ENCODE results near the gene CANT1.

CANT1 gene

DNA sequence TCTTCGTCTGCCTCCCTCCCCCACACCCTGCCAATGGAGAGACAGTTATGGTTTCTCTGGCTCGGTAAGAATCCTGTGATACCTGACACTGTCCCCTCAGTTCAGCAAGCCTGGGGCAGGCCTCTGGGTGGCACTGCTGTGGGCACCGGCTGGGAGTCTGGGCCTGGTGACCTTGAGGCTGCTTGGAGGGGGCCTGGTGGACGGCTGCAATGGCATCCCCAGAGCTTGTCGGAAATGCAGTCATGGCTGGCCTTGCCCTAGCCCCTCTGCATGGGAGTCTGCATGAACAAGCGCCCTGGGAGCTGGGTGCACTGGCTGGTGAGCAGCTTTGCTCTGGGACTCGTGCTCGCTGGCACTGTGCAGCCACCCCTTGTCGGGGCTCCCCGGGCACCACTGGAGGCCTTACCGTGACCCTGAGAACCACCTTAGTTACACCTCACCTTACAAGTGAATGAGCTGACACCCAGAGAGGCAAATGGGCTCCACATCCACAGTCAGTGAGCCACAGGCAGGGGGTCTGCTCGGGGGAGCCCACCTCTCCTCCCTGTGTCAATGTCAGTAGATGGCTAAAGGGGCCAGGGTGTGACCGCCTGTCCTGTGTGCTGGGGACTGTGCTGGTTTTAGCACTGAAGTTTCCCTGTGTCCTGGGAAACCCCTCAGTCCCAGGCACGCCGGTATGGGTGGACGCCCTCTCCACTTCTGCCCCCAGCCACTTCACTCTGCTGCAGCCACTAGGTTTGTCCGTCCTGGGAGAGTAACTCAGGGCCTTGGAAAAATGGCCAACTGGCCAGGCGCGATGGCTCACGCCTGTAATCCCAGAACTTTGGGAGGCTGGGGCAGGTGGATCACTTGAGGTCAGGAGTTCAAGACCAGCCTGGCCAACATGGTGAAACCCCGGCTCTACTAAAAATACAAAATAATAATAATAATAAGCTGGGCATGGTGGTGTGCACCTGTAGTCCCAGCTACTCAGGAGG is 31.3 kb downstream of the CANT1 start:
- H3K36me3 Mint-ChIP-seq: no peaks in the 10 kb centered on the region
- H3K4me3 Mint-ChIP-seq: no peak overlapping the region
- ATAC-seq (ENCODE audit: low read depth): no peak
- H3K27me3 Mint-ChIP-seq: peaks cover 1% of the 10 kb centered on the region
- DNase-seq (ENCODE audit: low spot score in 2 of 2): no peak
- H3K4me1 Mint-ChIP-seq: peaks cover 17% of the 10 kb centered on the region
- no peak overlapping the region for H3K27ac Mint-ChIP-seq
- H3K9me3 Mint-ChIP-seq: no peaks in the 10 kb centered on the region

GRCh38 chr17:78977681-78977943 is 32.0 kb downstream of the CANT1 start:
- peaks cover 1% of the 10 kb centered on the region for H3K27me3 Mint-ChIP-seq
- no peaks in the 10 kb centered on the region for H3K36me3 Mint-ChIP-seq
- H3K4me3 Mint-ChIP-seq: no peak overlapping the region
- no peak for ATAC-seq (ENCODE audit: low read depth)
- no peaks in the 10 kb centered on the region for H3K9me3 Mint-ChIP-seq
- H3K4me1 Mint-ChIP-seq: peaks cover 17% of the 10 kb centered on the region
- no peak overlapping the region for H3K27ac Mint-ChIP-seq
- no peak for DNase-seq (ENCODE audit: low spot score in 2 of 2)

GRCh38 chr17:78976907-78977680 is 32.5 kb downstream of the CANT1 start:
- Mint-ChIP-seq H3K36me3 (no peaks in the 10 kb centered on the region), H3K4me1 (peaks cover 17% of the 10 kb centered on the region), H3K4me3 (peak overlapping the region; percentile 65), H3K27me3 (peaks cover 1% of the 10 kb centered on the region), H3K27ac (no peak overlapping the region), H3K9me3 (no peaks in the 10 kb centered on the region)
- DNase-seq (ENCODE audit: low spot score in 2 of 2): peak in 1 of 2 donors; percentile 36
- peak; percentile 92 for ATAC-seq (ENCODE audit: low read depth)

DNA sequence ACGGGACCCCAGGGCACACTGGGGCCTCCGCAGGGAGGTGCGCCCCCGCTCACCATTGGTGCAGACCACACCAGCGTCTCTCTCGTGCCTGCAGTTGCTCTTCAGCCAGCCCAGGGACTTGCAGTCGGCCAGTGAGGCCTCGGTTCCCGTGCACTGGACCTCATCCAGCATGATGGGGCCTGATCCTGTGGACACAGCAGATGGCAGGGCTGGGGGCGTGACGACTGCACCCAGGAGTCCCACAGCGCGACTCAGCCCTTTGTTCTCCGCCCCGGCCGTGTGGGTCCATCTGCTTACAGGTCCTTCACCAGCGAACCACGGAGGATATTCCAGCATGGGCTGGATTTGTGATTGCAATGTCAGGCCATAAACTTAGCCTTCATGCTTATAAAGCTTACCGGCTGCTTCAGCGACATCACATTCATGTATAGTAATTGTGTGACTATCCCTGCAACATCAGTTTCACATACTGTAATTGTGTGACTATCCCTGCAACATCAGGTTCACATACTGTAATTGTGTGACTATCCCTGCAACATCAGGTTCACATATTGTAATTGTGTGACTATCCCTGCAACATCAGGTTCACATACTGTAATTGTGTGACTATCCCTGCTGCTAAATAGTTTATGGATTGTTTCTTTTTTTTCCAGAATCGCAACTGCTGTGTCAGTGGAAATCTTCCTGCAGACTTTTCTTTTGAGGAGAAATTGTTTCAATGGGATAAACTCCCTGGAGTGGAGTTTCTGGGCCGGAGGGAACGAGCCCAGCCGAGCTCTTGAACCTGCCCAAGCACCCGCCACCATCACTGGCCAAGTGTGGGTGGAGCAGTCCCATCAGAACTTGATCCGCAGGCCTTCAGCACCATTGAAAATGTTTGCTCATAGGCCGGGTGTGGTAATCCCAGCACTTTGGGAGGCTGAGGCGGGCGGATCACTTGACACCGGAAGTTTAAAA is 34.7 kb downstream of the CANT1 start:
- Mint-ChIP-seq H3K27ac (no peak overlapping the region), H3K9me3 (no peaks in the 10 kb centered on the region), H3K4me1 (peaks cover 18% of the 10 kb centered on the region), H3K36me3 (no peaks in the 10 kb centered on the region), H3K4me3 (no peak overlapping the region), H3K27me3 (peaks cover 7% of the 10 kb centered on the region)
- DNase-seq (ENCODE audit: low spot score in 2 of 2) (no peak), ATAC-seq (ENCODE audit: low read depth) (no peak)

- Mint-ChIP-seq H3K27me3 (peaks cover 7% of the 10 kb centered on the region), H3K4me3 (no peak overlapping the region), H3K27ac (no peak overlapping the region)
These were observed 35.6 kb downstream of the CANT1 start for GRCh38 chr17:78973792-78974520.

GRCh38 chr17:78973196-78973595 is 36.4 kb downstream of the CANT1 start:
- H3K36me3 Mint-ChIP-seq: no peaks in the 10 kb centered on the region
- H3K9me3 Mint-ChIP-seq: no peaks in the 10 kb centered on the region
- H3K4me1 Mint-ChIP-seq: peaks cover 18% of the 10 kb centered on the region
- ATAC-seq (ENCODE audit: low read depth) (no peak), DNase-seq (ENCODE audit: low spot score in 2 of 2) (no peak)
- H3K4me3 Mint-ChIP-seq: no peak overlapping the region
- H3K27me3 Mint-ChIP-seq: peaks cover 8% of the 10 kb centered on the region
- H3K27ac Mint-ChIP-seq: no peak overlapping the region

More at GRCh38 chr17:78973792-78974520, 35.6 kb downstream of the CANT1 start:
- DNase-seq (ENCODE audit: low spot score in 2 of 2): no peak
- Mint-ChIP-seq H3K9me3 (no peaks in the 10 kb centered on the region), H3K36me3 (no peaks in the 10 kb centered on the region), H3K4me1 (peaks cover 18% of the 10 kb centered on the region)
- no peak for ATAC-seq (ENCODE audit: low read depth)

DNA sequence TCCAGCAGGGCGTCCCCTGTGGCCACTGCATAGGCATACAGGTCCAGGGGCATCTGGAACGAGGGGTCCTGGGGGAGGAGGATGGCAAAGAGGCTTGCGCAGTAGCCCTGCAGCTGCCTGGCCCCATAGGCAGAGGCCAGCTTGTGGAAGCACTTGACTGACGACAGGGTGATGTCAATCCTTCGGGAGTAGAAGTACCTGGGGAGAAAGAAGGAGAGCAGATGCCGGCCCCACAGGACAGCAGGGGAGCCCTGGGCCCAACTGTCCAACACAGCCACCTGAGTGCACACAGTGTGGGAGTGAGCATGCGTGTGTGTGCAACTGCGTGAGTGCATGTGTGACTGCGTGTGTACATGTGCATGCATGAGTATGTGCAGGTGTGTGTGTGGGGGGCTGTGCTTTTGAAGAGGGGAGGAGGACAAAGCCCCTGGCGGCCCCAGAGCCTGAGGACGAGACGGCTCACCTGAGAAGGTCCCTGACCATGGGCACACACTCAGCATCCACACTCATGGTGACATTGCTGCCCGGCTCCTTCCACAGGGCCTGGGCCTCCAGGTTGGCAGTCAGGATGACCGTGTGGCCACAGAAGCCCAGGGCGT is 37.0 kb downstream of the CANT1 start:
- H3K9me3 Mint-ChIP-seq: no peaks in the 10 kb centered on the region
- DNase-seq (ENCODE audit: low spot score in 2 of 2) (no peak), ATAC-seq (ENCODE audit: low read depth) (no peak)
- no peak overlapping the region for H3K27ac Mint-ChIP-seq
- H3K4me3 Mint-ChIP-seq: no peak overlapping the region
- no peaks in the 10 kb centered on the region for H3K36me3 Mint-ChIP-seq
- peaks cover 17% of the 10 kb centered on the region for H3K4me1 Mint-ChIP-seq
- H3K27me3 Mint-ChIP-seq: peaks cover 11% of the 10 kb centered on the region

DNA sequence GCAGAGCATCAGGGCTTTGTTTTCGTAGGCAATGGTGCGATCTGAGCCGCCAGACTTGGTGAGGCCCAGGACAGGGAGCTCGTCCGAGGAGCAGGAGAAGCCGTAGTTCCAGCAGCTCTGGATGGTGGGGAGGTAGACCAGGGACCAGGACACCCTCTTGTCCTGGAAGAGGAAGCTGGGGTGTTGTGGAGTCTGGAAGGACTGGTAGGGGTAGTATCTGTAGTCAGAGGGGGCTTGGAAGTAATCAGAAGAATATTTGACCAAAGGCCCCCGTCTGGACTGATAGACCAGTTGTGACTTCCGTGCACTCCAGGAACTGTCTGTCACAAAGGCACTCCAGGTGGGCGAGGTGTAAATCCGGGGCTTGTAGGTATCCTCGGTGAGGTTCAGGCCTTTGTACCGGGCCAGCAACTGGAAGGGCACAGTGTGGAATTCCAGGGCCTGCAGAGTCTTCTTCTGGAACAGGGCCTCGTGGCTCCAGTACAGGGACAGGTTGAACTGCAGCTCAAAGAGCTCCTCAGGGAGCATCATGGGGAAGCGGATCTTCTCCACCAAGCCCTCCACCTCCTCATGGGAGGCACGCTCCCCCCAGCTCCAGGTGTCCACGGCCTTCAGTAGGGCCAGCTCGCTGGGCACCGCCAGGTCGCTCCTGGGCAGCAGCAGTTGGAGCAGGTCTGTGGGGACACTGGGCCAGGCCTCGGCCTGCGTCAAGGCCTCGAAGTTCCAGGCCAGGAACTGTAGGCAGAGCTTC is 37.6 kb downstream of the CANT1 start:
- no peak overlapping the region for H3K4me3 Mint-ChIP-seq
- H3K27me3 Mint-ChIP-seq: peaks cover 11% of the 10 kb centered on the region
- ATAC-seq (ENCODE audit: low read depth) (no peak), DNase-seq (ENCODE audit: low spot score in 2 of 2) (no peak)
- H3K36me3 Mint-ChIP-seq: no peaks in the 10 kb centered on the region
- H3K4me1 Mint-ChIP-seq: peaks cover 10% of the 10 kb centered on the region
- H3K27ac Mint-ChIP-seq: no peak overlapping the region
- H3K9me3 Mint-ChIP-seq: no peaks in the 10 kb centered on the region

DNA sequence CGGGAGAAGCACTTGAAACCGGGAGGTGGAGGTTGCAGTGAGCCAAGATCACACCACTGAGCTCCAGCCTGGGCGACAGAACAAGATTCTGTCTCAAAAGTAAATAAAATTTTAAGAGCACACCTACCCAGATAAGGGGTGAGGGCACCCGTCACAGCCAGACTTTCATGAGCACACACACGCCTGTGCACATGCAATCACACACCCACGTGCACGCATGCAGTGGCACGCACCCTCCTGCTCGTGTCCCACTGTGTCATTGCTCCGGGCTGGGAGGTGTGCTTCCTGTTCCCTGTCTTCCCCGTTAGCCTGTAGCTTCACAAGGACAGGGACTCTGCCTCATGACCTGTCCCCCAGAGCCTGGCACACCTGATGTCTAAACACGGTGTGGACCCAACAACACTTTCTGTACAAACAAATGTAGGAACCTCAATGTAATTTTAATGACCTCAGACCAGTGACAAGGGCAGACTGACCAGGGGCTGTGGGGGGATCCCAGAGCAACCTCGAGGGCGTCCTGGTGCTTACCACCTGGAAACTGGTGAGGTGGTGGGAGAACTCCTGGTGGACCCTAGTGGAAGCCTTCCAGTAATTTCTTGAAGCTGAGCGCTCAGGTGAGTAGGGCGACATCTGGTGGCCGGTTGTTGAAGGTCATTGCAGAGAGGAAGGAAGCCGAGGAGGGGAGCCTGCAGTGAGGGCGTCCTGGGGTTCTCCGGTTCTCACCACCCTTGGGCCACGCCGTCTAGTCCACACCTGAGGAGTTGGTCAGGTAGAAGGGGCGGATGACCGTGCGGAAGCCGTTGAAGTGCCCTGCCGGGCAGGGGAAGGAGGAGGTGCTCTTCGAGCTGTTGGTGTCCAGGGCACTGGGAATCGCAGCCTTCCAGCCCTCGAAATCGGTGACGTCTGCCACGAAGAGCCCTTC is 38.5 kb downstream of the CANT1 start:
- peak; percentile 88 for ATAC-seq (ENCODE audit: low read depth)
- H3K36me3 Mint-ChIP-seq: no peaks in the 10 kb centered on the region
- H3K4me3 Mint-ChIP-seq: no peak overlapping the region
- peaks cover 10% of the 10 kb centered on the region for H3K27me3 Mint-ChIP-seq
- H3K27ac Mint-ChIP-seq: no peak overlapping the region
- peaks cover 6% of the 10 kb centered on the region for H3K4me1 Mint-ChIP-seq
- DNase-seq (ENCODE audit: low spot score in 2 of 2): peak; percentile 75 to 87
- no peaks in the 10 kb centered on the region for H3K9me3 Mint-ChIP-seq

DNA sequence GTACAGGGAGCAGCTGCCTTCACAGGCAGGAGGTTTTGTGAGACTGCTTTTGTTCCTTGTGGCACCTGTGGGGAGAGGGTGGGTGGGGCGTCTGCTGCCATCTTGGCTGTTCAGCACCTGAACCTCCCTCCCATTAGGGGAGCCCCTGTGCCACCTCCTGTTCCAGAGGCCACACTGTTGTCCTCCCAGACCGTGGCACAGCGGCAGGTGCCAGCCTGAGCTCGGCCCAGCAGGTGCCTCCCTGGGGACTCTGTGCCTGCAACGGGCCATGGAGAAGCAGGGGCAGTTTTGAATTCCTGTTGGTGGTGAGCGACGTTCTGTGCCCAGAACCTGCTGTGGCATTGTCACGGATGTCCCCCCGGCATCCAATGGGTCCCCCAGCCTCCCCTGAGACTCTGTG is 39.7 kb downstream of the CANT1 start:
- Mint-ChIP-seq H3K4me3 (no peak overlapping the region), H3K36me3 (no peaks in the 10 kb centered on the region), H3K4me1 (peaks cover 13% of the 10 kb centered on the region), H3K27me3 (peaks cover 10% of the 10 kb centered on the region), H3K27ac (no peak overlapping the region), H3K9me3 (no peaks in the 10 kb centered on the region)
- DNase-seq (ENCODE audit: low spot score in 2 of 2) (no peak), ATAC-seq (ENCODE audit: low read depth) (no peak)

- Mint-ChIP-seq H3K4me3 (no peak overlapping the region), H3K27me3 (peaks cover 10% of the 10 kb centered on the region), H3K27ac (no peak overlapping the region), H3K36me3 (no peaks in the 10 kb centered on the region), H3K9me3 (no peaks in the 10 kb centered on the region), H3K4me1 (peaks cover 15% of the 10 kb centered on the region)
- ATAC-seq (ENCODE audit: low read depth) (no peak), DNase-seq (ENCODE audit: low spot score in 2 of 2) (no peak)
These were observed 41.7 kb downstream of the CANT1 start for GRCh38 chr17:78967782-78968362.

All from memory B cell (primary cell).